GM23248 (cell line): ENCODE results near the gene MAP3K21.

Source experiments
- EZH2 ChIP-seq: fragments of 200-600 bp; sonication (generic); IDR thresholded peaks from 2 replicates; pipeline ENCODE4 v1.6.1; 2018; ENCODE audit warnings: antibody characterized with exemption, mild to moderate bottlenecking; ENCODE audit not compliant: insufficient read depth, poor library complexity, severe bottlenecking
- EZH2phosphoT487 ChIP-seq: fragments of 200-600 bp; sonication (generic); IDR thresholded peaks from 2 replicates; pipeline ENCODE4 v1.6.1; 2018; ENCODE audit warnings: antibody characterized with exemption, moderate library complexity, mild to moderate bottlenecking, low read depth; ENCODE audit not compliant: insufficient read depth

DNA sequence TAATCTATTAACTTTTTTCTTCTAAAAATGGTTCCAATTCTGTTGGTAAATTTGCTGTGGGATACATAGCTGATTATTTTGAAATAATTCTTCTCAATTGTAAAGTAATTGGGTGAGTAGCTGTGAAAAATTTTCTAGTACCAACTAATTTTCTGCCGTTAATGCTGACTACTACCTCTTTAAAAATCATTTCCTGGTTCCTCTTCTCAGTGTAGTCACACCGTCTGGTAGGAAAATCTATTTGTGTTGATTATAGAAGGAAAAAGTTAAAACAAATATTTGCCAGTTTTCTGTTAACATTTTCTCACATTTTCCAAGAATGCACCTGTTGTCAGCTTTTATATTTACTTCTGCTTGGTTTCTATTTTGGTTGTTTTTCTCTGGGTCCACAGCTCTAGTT lies 82.0 kb downstream of the MAP3K21 start:
- no peak for TF ChIP-seq EZH2phosphoT487
- no peak for TF ChIP-seq EZH2
